Head of caudate nucleus (tissue), 42 donors: ENCODE measurements around the gene UGT1A6.
A peak's percentile ranks its signal among the peaks of the same experiment; 100 is the strongest.
"Not testable (repeated sequence)": the region's sequence is repeated elsewhere in the genome, so short reads cannot be mapped to it uniquely, and the experiment has no call there.

Source experiments
- DNase-seq, 42 donors: peaks; one replicate each; pipeline versions ENCODE4 v3.0.0 to v3.0.0-alpha.2; 2020 to 2021; ENCODE audit warnings: mixed read lengths in 7 of 42
- intact Hi-C: fragments of 100-400 bp; cut with DNase I; formaldehyde crosslinking; loops from one replicate; pipeline ENCODE4 v1.15.0; 2022

Gene UGT1A6

DNA sequence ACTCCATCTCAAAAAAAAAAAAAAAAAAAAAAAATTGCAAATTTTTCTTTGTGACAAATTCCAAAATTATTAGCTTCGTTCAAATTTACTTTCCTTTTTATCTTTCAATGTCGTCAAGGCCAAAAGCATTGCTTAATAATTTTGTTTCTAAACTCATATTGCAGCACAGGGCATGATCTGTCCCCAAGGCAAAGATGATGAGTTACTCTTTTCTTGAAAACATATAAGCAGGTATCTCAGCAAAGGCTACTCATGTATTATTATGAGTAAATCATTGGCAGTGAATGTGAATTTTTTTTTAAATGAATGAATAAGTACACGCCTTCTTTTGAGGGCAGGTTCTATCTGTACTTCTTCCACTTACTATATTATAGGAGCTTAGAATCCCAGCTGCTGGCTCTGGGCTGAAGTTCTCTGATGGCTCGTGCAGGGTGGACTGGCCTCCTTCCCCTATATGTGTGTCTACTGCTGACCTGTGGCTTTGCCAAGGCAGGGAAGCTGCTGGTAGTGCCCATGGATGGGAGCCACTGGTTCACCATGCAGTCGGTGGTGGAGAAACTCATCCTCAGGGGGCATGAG is 11.1 kb upstream of the UGT1A6 start, which contains the start of gene UGT1A7:
Gene UGT1A7 (plus strand): TSS at position 381 of the 579 bp plus-strand sequence. CDS start 37 bp downstream, at position 418.
- intact Hi-C loops = no loop called here
- DNase-seq = no peak

DNA sequence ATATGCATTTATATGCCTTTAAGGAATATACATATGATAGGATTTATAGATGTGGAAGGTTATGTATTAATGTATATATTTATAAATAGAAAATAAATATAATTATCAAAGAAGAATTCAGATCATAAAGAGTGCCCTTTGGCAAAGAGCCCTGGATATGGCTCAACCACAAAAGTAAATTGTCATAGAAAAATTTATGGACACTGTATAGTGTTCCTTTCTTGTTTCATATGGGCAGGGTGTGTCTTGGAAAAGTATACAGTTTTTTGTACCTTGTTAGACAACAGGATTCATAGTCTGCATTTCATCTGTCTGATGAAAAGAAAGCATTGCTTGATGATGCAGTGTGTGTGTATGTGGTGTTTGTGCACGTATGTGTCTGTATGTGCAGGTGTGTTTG is 8.1 kb upstream of the UGT1A6 start:
- no peak for DNase-seq
- intact Hi-C loops = no loop called here

DNA sequence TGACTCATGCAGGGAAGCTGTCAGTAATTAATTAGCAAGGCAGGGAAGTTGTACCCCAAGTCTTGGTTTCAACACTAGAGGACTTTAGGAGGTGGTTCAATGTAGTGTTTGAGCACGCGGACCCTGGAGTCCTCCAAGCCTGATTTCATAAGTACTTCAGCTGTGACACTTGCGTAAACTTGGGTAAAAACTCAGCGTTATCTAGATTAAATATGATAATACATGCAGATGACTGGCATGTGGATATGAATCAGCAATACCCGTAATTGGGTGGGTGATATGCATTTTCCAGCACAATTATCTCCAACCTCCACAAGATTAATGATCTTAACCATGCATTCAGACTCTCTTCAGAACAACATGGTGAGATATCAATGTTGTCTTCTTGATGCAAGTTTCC is 5.8 kb upstream of the UGT1A6 start:
- intact Hi-C loops = no loop called here
- DNase-seq = no peak

DNA sequence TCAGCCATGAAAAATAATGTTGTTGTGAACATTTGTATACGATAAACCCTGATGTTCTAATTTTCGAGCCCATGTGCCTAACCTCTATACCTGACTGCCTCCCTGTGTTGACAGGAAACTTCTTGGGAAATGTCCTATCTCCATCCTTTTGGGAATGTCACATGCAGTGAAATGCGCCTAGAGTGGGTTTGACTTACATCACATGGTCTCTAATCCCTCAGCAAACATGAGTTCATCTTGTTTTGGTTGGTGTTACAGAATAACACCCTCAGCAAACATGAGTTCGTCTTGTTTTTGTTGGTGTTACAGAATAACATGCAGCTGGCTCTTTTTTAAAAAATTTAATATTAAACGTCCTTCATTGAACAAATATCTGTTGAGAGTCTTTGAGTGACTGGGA is 4.3 kb upstream of the UGT1A6 start:
- intact Hi-C loops = no loop called here
- DNase-seq = no peak

DNA sequence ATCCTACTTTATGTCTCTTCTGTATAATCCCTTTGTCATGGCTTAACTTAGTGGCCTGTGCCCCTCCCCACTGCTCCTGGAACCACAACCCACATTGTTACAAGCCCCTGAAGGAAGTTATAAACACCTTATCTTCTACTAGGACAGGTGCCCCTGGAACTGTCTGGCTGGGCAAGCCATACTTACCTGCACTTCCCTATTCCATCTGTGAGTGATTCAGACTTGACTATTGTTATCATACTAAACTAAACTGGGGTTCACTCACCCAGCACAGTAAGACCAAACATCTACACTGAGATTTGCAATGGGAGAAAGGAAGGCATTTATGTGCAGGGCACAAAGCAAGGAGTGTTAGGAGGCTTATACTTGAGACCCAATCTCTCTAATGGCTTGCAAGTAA is 3.7 kb upstream of the UGT1A6 start:
- no peak for DNase-seq
- intact Hi-C loops = no loop called here

DNA sequence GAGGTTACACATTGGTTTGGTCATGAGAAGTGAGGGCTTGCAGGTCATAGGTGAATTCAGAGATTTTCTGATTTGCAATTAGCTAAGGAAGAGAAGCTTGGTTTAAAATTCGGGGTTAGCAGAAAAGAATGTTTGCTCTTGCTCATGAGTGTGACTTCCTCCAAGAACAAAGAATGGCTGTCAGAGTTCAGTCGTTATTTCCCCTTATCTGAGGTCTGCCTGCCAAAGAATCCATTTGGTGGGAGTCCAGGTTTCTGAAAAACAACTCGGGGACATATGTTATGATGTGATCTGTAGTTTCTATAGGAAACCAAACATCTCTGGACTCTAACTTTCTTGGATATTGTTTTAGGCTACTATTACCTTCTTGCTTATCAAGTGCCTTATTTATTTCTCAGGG is 3.2 kb upstream of the UGT1A6 start:
- DNase-seq = no peak
- intact Hi-C loops = no loop called here

DNA sequence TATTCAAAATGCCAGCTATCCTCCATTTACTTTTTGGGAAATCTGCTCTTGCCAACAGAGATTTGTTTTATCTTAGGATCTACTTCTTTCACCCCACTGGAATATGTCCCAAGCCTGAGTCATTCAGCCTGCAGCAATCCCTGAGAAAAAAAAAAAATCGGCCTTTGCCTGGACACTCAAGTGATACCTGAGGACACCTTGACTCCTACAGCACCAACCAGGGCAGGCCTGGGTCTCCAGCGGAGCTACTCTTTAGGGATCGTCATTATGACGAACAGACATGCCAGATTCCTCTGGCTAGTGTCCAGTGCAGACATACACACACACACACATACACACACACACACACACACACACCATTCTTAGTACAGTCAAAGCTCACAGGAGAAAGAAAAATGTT is 2.2 kb upstream of the UGT1A6 start:
- DNase-seq = no peak
- intact Hi-C loops = no loop called here

DNA sequence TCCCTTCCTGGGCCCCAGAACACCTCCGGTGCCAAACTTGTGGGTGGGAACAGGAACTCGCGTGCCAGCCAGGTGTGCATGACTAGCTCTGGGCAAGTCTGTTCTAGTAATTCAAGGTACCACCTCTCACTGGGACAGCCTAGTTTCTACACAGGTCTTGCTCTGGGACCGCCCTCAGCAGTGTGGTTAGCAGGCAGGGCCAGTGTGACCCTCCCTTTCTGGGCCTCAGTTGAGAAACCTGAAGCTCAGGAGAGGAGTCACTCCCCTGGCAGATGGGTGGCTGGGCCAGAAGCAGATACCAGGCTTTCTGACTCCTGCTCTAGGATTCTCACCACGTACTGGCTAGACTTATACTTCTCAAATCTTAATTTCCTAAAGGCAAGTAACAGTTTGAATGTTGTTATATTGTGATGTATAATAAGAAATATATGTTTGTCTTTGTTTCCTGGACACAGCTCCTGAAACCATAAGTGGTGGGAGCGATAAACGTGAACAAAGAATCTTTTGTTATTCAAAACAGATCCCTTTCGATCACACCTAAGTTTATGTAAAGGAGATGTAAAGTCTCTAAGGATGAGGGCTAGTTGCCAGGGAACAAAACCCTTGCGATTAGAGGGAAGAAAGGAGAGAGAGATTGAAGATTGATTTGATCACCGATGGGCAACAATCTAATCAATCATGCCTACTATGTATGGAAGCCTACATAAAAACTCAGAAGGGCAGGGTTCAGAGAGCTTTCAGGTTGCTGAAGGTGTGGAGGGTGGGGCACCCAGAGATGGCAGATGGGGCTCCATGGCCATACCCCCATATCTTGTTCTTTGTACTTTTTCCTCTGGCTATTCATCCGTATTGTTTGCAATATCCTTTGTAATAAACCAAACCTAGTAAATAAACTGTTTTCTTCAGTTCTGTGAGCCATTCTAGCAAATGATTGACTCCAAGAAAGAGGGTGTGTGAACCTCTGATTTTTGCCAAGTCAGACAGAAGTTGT is 952 bp upstream of the UGT1A6 start:
- intact Hi-C loops = no loop called here
- DNase-seq = no peak

DNA sequence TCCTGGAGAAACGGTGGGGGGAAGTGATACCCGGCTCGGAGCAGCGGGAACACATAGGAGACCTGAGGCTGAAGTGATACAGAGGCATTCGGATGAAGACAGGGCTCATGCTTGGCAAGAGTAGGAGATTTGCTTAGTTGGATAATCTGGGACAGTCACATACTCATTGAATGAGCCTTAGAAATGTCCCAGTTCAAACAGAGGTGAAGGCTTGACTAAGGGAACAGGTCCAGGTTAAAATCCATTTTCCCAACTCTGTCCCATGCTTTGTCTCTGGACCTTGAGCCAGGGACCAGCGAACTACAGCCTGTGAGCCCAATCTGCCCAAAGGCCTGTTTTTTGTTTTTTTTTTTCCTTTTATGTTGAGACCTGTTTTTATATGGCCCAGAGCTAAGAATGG is 1.3 kb downstream of the UGT1A6 start:
- DNase-seq = no peak
- intact Hi-C loops = no loop called here

DNA sequence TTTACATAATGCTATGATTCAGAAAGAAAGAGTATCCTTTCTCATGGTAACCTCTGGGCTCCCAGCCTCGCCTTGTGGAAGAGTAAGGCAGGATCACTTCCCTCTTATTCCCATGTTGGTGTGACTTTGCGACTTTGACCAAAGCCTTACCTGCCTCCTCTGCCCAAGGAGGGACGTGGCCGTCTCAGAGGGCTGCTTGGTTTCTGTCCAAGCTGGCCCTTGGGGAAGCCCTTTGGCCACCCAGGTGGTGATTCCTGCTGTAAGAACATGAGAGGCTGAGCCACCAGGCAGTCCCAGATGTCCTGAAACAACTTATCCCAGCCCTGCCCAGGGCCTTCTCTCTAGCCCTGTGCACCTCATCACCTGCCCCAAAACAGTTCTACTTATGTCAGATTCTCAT is 6.0 kb downstream of the UGT1A6 start:
- no peak for DNase-seq
- intact Hi-C loops = no loop called here

DNA sequence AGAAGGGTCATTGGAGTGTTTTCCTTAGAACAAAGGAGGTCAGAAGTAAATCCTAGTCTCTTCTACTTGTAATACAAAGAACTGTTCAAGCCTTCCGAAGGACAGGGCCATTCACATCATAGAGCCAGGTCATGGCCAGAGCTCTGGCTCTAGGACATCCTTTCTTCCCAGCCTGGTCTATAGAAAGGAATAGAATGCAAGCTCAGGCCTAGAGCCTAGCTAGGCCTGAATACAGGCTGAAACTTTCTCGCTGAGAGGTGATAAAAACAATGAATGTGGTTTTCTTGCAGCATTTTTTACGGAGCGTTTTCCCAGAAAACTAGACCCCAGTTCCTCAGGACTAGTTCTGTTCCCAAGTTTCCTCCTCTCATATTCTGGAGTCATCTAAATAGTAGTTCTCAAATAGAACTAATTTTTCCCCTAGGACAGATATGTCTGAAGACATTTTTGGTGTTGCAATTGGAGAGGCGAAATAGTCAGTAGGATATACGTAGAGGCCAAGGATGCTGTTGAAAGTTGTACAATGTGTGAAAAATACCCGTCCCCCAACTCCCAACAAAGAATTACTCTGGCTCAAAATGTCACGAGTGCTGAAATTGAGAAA is 6.8 kb downstream of the UGT1A6 start:
- intact Hi-C loops = no loop called here
- no peak for DNase-seq

DNA sequence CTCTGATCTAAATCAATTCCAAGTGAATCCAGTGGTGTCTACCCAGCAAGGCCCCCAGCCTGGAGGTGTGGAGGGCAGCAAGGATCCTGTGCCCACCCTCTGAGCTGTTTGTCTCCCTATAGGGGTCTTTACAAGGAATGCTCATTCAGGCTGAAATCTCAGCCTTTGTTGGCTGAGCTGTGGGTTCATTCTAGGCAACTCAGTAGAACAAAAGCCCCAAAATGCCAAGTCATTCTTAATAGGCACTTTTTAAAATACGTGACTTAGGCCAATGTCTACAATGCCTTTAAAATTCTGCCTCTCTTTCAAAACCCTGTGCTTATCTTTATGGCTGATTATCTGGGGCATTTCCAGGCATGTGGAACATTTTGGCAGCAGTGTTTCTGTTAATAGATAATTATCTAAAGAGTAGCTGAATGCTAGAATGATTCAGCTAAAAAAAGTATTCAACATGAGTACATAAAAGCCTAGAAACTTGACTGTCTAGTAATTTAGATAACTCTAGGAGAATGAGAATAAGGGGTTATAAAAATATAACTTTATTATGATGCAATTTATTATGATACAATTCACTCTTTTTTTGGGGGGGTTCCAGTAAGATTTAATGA is 7.4 kb downstream of the UGT1A6 start:
- peak in 5 of 42 donors; percentile 4 to 14 (median 10) for DNase-seq
- intact Hi-C loops = no loop called here

DNA sequence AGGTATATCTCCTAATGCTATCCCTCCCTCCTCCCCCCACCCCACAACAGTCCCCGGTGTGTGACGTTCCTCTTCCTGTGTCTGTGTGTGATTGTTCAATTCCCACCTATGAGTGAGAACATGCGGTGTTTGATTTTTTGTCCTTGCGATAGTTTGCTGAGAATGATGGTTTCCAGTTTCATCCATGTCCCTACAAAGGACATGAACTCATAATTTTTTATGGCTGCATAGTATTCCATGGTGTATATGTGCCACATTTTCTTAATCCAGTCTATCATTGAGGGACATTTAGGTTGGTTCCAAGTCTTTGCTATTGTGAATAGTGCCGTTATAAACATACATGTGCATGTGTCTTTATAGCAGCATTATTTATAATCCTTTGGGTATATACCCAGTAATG is 8.2 kb downstream of the UGT1A6 start:
- intact Hi-C loops, DNase-seq: not testable (repeated sequence)

DNA sequence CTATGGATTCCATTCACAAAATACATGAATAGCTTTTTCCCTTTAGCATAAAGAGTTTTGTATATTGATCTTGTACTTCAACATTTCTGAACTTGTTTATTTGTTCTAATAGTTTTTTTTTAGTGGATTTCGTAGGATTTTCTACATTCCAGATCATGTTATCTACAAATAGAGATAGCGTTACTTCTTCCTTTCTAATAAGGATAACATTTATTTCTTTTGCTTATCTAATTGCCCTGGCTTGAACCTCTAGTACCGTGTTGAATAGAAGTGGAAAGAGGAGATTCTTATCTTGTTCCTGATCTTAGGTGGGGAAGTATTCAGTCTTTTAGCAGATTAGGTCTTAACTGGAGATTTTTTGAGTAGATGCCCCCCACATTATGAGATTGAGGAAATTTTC is 9.5 kb downstream of the UGT1A6 start:
- DNase-seq = no peak
- intact Hi-C loops = no loop called here

DNA sequence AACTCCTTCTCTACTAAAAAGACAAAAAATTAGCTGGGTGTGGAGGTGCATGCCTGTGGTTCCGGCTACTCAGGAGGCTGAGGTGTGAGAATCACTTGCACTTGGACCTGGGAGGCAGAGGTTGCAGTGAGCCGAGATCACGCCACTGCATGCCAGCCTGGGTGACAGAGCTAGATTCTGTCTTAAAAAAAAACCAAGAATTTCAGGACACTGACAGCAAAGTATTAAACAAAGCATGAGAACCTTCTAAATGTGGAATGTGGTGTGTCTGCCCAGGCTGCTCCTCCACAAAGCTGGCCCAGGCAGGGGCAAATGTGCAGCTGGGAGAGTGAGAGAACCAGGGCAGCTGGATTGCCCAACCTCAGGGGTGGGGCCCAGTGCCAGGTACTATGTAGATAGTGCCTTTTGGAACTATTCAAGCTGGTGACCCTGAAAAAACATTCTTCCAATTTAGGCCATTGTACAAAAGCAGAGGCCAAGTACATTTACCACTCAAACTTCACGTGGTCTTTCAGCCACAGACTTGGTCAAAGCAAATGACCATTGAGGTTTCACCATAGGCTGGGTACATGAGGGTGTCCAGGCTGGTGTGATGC is 13.3 kb downstream of the UGT1A6 start:
- intact Hi-C loops = no loop called here
- DNase-seq = no peak

DNA sequence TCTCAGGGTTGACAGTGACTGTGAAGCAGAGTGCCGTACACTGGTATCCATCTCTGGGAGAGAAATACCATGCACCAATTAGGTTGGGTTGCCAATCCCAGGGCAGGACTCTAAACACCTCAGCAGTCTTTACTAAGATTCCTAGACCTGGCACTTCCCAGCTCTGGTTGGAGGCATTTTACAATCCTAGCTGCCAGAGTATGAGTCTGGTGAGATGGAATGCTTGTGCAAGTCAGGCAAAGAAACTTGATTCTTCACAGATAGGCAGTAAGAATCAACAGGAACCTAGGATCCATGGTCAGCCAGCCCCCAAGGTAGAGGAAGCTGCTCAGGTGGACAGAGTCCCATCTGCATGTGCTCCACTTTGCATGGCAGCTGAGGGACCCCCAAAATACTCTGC is 14.0 kb downstream of the UGT1A6 start:
- no peak for DNase-seq
- intact Hi-C loops = no loop called here

DNA sequence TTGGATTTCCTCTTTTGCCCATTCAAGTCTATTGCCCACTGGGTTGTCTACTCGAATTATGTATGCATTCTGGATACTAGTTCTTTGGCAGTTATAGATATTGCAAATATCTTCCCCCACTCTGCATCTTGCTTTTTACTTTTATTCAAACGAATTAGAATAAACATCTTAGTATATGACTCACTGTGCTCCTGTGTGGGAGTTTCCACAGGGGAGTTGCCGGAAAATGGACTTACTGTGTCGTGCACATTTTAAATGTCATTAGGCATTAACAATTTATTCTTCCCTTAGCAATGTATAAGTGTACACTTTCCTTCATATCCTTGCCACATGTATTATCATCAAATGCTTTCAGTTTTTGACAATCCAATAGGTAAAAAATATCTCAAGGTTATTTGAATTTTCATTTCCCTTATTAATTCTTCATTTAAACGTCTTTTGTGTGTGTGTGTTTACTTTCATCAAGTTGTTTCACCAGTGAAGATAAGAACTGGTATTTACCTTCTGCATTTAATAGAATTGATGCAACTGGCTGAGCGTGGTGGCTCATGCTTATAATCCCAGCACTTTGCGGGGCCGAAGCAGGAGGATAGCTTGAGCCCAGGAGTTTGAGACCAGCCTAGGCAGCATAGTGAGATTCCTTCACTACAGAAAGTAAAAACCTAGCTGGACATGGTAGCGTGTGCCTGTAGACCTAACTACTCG is 15.4 kb downstream of the UGT1A6 start:
- no peak for DNase-seq
- intact Hi-C loops = no loop called here

DNA sequence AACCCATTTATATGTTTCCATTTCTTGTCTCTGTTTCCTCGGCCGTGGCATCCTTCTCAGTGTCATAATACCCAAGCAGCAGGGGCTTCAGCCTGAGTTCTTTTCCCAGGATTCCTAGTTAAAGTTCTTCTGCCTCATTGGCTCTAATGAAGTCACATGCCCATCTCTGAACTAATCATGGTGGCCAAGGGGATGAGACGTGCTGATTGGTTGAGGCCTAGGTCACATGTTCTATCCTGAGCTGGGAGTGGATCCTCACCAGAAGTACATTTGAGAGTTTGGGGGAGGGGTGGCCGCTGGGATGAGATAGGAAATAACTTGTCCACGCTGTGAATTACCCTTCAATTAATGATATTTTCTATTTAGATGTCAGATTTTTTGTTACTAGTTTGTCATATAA is 16.3 kb downstream of the UGT1A6 start:
- intact Hi-C loops = no loop called here
- DNase-seq = no peak
